ENCODE measurements around the gene GNG2.

GNG2 gene

GRCh38 chr14:51889851-51890250 lies 29.4 kb downstream of the GNG2 start:
- DNase-seq (ENCODE audit: low read depth in 2 of 2) = no peak

DNA sequence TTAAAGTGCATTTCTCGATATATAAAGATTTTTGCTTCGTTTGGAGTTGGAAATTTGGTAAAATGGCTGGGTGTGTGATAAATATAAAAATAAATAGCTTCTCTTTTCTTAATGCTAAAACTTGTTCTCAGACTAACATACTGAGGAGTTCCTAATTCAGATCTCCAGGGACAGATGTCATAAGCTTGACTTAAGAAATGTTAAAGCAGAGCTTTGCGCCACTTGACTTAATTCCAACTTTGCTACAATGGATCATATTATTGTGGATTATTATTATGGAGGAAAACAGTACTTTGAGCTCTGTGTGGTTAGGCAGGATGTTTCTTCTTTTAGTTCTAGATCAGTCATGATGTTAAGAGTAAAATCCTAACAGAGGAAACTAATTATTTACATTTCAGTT lies 33.8 kb downstream of the GNG2 start:
- DNase-seq (ENCODE audit: low read depth in 2 of 2) = no peak

DNA sequence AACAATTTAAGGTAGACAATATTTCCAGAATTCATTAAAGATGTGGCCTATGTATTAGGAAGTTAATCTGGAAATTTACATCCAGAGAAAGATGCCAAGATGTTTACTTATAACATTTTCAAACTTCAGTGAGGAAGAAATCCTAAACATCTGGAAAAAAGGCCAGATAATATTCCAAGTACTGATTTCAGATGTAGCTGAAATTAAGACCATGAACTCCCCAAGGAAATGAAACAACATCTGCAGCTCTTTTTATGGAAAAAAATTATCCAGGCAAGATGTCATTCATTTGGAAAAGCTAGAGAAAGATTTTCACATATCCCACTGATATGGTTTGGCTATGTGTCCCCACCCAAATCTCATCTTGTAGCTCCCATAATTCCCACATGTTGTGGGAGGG lies 35.0 kb downstream of the GNG2 start:
- no peak for DNase-seq (ENCODE audit: low read depth in 2 of 2)

GRCh38 chr14:51897791-51898355 lies 37.5 kb downstream of the GNG2 start:
- DNase-seq (ENCODE audit: low read depth in 2 of 2) = no peak

- no peak for DNase-seq (ENCODE audit: low read depth in 2 of 2)
Observed at GRCh38 chr14:51901475-51902024, 41.1 kb downstream of the GNG2 start.

DNA sequence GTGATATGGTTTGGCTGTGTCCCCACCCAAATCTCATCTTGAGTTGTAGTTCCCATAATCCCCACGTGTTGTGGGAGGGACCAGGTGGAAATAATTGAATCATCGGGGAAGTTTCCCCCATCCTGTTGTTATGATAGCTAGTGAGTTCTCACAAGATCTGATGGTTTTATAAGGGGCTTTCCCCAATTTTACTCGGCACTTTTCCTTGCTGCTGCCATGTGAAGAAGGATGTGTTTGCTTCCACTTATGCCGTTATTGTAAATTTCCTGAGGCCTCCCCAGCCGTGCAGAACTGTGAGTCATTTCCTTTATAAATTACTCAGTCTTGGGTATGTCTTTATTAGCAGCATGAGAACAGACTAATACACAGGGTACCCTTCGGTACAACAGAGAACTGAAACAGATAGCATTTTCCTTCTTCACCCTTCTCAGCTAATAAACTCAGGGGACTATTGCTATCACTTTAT lies 45.3 kb downstream of the GNG2 start:
- peak; percentile 14 to 23 for DNase-seq (ENCODE audit: low read depth in 2 of 2)

GRCh38 chr14:51908086-51908485 lies 47.7 kb downstream of the GNG2 start:
- no peak for DNase-seq (ENCODE audit: low read depth in 2 of 2)

DNA sequence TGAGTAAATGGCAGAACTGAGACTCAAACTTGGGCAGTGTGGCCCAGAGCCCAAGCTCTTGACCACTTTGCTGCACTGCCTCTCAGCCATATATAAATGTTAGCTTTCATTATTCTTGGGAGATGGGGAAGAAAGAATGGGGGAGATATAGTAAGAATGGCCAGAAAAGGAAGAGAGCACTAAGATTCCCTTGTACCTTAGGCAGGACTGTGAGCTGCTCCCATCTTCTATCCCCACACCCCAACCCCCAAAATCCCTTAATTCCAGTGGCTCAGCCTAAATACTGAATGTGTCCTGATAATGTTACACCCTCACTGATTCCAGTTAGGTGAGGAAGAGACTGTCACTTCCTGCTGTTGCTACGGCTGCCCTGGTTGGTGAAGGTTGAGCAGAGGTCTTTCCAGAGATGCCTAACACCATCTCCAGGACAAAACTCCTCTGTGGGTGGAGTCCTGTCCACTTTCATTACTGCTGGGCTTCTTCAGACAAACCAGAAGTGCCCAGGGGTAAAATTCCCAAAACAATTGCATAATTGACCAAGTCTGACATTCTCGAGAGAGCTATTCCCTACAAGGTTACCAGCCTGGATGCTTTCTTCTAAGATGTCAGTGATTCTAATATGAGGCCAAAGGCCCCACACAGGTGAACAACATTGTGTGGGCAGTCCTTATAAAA lies 51.8 kb downstream of the GNG2 start:
- DNase-seq (ENCODE audit: low read depth in 2 of 2) = no peak

DNA sequence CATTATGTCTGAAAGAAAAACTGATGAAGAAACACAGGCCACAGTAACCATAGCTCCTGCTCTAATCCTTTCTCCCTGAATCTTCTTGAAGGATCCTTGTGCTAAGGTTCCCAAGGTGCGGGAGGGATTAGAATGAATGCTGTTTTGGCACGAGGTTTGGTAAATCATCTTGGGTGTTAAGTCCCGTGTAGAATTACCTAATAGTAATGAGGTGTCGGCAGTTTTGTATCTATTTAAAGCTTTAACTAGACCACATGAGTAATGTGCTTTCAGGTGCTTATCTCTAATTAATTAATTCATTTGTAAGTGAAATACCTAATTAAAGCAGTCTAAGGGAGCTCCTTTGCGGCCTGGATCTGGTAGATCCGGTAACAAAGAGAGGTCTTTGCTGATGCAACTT lies 53.9 kb downstream of the GNG2 start:
- DNase-seq (ENCODE audit: low read depth in 2 of 2) = no peak

GRCh38 chr14:51917193-51917592 lies 56.8 kb downstream of the GNG2 start:
- no peak for DNase-seq (ENCODE audit: low read depth in 2 of 2)

- DNase-seq (ENCODE audit: low read depth in 2 of 2) = no peak
Observed at GRCh38 chr14:51921026-51921425, 60.6 kb downstream of the GNG2 start.

- no peak for DNase-seq (ENCODE audit: low read depth in 2 of 2)
Observed at GRCh38 chr14:51922624-51923023, 62.2 kb downstream of the GNG2 start.

DNA sequence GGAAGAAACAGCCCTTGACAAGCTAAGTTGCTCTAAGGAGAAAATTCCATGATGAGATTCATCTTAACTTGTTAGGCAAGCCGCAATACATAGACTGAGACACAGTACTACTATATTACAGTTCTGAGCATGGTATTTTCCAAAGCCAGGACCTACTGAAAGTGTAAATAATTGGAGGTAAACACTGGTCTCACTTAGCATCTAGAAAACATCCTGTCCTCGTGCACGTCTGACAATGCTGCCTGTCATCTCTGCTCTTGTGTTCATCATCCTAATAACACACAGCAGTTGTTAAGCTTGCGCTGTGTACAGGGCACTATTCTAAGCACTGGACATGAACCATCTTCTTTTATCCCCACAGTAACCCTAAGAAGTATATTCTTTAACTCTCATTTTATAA lies 64.2 kb downstream of the GNG2 start:
- no peak for DNase-seq (ENCODE audit: low read depth in 2 of 2)

- no peak for DNase-seq (ENCODE audit: low read depth in 2 of 2)
Observed at GRCh38 chr14:51925980-51926379, 65.6 kb downstream of the GNG2 start.

GRCh38 chr14:51926449-51926848 lies 66.0 kb downstream of the GNG2 start:
- DNase-seq (ENCODE audit: low read depth in 2 of 2) = no peak

DNA sequence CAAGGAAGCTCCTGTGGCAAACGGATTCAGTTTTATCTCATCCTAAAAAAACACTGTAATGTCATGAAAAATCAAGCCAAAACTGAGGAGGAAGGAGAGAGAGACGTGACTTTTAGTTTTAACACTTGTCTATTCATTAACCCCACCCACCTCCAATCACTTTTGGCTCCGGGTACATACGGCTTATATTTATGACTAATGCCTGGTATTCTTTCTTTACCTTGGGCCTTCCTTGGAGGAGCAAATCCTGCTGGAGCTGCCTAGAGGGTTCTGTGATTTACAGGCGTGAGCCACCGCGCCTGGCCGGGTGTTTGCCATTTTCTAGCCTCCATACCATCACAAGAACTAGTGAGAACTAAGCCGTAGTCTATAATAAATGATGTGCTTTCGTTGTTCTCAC lies 68.2 kb downstream of the GNG2 start:
- no peak for DNase-seq (ENCODE audit: low read depth in 2 of 2)

GRCh38 chr14:51929166-51929565 lies 68.8 kb downstream of the GNG2 start:
- no peak for DNase-seq (ENCODE audit: low read depth in 2 of 2)

GRCh38 chr14:51929910-51930682 lies 69.7 kb downstream of the GNG2 start:
- no peak for DNase-seq (ENCODE audit: low read depth in 2 of 2)

GRCh38 chr14:51931308-51931707 lies 70.9 kb downstream of the GNG2 start:
- DNase-seq (ENCODE audit: low read depth in 2 of 2) = no peak

DNA sequence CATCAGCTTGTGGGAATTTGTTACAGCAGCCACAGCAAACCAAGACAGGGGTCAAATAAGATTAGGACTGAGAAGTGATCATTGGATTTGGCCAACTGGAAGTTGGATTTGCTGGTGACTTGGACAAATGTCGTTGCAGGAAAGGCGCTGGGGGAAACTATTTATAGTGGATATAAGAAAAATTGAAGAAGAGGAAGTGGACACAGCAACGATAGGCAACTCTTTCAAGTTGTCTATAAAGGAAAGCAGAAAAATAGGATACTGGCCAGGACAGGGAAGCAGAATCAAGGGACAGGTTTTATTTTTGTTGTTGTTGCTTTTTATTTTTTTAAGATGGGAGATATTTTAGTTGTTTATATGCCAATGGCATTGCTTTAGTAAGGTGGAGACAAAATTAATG lies 72.8 kb downstream of the GNG2 start:
- DNase-seq (ENCODE audit: low read depth in 2 of 2) = no peak

DNA sequence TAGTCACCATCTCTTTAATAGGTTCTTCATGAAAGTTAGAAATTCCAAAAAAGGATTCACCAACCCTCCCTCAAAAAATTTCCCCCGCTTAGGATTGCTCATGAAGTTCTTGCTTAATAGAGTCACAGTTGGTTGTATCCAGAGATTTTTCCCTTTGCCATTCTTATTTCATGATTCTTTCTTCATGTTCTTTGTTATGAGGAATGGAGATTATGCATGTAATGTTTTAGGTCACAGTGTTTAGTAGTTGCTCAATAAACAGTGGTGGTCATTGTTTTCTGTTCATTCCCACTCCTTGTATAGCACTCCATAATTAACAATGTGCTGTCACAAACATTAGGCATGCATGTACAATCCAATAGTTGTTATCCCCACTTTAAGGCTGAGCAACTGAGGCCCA lies 77.7 kb downstream of the GNG2 start:
- DNase-seq (ENCODE audit: low read depth in 2 of 2) = no peak

DNA sequence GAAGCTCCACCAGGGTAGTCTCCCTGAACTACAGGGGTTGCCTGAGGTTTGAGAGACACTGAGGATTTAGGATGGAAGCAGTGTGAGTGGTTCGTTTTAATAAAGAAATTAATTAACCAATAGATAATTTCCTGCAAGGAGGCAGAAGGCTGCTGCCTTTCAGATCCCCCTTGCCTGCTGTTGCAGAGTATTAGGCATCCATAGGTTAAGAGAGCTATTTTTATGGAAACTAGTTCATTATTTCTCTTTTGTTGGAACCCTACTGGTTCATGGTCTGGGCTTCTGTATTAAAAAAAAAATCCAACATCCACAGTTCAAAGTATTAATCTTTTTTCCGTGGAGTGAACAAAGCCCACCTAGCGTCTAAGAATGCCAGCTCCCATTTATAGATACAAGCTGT lies 78.4 kb downstream of the GNG2 start:
- DNase-seq (ENCODE audit: low read depth in 2 of 2) = no peak

DNA sequence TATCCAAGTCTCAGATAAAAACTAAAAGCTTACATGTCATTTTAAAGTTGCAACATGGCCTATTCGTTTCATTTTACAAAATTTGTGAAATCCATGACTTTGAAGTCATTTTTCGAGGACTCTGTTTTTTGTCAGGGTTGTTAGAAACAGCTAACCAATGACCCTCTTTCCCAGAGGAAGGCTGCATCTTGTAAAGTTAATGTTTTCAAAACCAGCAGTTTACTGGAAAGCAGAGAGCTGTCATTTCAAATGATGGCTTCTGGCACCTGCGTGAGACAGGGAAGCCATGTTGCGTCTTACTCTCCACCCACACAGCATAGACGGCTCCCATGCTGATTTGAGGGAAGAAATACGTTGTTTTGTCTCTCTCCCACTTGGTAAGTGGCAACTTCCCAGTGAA lies 78.8 kb downstream of the GNG2 start:
- DNase-seq (ENCODE audit: low read depth in 2 of 2) = no peak
